Measurements from ENCODE around the gene SPACA4. TPM values are rescaled to one million over a fixed set of nuclear protein-coding genes. Genes with fewer than 3 reads are reported as not detected.
A peak's percentile ranks its signal among the peaks of the same experiment; 100 is the strongest.

Gene SPACA4
- total and polyA plus RNA-seq, 9 of the 15 experiments (the other 6 are each of a cell fraction or from before 2014, with no cell fraction given), result not detected

DNA sequence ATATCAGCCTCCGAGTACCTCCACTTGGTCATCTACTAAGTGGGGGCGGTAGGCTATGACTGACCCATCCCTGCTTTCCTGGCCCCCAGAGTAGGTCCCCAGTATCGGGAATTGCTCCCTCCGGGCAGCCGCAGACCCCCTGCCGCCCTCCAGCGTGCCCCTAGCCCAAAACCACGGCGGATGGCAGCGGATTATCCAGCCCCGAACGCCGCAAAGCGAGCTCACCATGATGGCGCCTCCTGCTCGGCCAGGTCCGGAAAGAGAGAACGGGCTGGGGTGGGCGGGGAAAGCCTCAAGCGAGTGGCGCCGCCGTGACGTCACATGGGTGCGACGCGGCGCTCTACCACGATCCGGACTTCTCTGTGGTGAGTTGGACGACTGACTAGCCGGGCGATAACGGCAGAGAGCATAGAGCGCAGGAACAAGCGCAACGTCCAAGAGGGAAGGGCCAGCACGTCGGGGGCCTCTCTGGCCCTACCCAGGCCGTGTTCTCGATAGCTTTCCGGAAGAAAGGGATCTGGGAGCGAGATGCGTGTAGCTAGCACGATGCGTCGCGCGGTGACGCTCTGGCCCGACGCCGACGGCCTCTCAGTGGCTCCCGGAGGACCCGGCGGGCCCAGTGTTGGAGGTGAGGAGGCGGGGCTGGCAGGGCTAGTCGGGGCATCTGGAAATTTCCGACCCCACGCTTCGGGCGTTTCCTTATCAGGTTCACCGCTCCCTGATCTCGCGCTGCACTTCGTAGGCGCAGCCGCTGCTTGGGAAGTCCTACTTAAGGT is 12.6 kb downstream of the SPACA4 start, which contains the start of the genes RPL18 and SPHK2 (continued):
- TF ChIP-seq, protein P1, sequence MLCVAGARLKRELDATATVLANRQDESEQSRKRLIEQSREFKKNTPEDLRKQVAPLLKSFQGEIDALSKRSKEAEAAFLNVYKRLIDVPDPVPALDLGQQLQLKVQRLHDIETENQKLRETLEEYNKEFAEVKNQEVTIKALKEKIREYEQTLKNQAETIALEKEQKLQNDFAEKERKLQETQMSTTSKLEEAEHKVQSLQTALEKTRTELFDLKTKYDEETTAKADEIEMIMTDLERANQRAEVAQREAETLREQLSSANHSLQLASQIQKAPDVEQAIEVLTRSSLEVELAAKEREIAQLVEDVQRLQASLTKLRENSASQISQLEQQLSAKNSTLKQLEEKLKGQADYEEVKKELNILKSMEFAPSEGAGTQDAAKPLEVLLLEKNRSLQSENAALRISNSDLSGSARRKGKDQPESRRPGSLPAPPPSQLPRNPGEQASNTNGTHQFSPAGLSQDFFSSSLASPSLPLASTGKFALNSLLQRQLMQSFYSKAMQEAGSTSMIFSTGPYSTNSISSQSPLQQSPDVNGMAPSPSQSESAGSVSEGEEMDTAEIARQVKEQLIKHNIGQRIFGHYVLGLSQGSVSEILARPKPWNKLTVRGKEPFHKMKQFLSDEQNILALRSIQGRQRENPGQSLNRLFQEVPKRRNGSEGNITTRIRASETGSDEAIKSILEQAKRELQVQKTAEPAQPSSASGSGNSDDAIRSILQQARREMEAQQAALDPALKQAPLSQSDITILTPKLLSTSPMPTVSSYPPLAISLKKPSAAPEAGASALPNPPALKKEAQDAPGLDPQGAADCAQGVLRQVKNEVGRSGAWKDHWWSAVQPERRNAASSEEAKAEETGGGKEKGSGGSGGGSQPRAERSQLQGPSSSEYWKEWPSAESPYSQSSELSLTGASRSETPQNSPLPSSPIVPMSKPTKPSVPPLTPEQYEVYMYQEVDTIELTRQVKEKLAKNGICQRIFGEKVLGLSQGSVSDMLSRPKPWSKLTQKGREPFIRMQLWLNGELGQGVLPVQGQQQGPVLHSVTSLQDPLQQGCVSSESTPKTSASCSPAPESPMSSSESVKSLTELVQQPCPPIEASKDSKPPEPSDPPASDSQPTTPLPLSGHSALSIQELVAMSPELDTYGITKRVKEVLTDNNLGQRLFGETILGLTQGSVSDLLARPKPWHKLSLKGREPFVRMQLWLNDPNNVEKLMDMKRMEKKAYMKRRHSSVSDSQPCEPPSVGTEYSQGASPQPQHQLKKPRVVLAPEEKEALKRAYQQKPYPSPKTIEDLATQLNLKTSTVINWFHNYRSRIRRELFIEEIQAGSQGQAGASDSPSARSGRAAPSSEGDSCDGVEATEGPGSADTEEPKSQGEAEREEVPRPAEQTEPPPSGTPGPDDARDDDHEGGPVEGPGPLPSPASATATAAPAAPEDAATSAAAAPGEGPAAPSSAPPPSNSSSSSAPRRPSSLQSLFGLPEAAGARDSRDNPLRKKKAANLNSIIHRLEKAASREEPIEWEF (CRISPR knock-in tag; IDR thresholded peaks at IDR 0.05), result no peak
- TF ChIP-seq GMEB1 (CRISPR knock-in tag; IDR thresholded peaks at IDR 0.05) (peak; percentile 100), MAFG (tag; conservative IDR thresholded peaks at IDR 0.05) (no peak), RAD21 (CRISPR knock-in tag; conservative IDR thresholded peaks at IDR 0.05 in 1 of 2, IDR thresholded peaks at IDR 0.05 in 1 of 2) (no peak; a peak in 1 of 4 replicates), TAL1 (IDR thresholded peaks at IDR 0.05) (no peak; the same call in 1 of the 2 replicates), LCOR (CRISPR knock-in tag; IDR thresholded peaks at IDR 0.05) (no peak; the same call in 1 of the 2 replicates), TAF15 (IDR thresholded peaks at IDR 0.05; ENCODE audit: low read depth, low read length) (no peak), MXD1 (CRISPR knock-in tag; IDR thresholded peaks at IDR 0.05; ENCODE audit: borderline replicate concordance, poor library complexity, severe bottlenecking) (no peak), ZNF146 (CRISPR knock-in tag; IDR thresholded peaks at IDR 0.05; ENCODE audit: unreplicated experiment) (no peak), ZBTB11 (CRISPR knock-in tag; IDR thresholded peaks at IDR 0.05) (peak in 1 of 3 experiments; percentile 71; a peak in 2 of 6 replicates), SP2 (IDR thresholded peaks at IDR 0.05; ENCODE audit: extremely low read depth, low read depth, low read length, poor library complexity, severe bottlenecking) (peak; percentile 99)
- TF ChIP-seq, protein P2, sequence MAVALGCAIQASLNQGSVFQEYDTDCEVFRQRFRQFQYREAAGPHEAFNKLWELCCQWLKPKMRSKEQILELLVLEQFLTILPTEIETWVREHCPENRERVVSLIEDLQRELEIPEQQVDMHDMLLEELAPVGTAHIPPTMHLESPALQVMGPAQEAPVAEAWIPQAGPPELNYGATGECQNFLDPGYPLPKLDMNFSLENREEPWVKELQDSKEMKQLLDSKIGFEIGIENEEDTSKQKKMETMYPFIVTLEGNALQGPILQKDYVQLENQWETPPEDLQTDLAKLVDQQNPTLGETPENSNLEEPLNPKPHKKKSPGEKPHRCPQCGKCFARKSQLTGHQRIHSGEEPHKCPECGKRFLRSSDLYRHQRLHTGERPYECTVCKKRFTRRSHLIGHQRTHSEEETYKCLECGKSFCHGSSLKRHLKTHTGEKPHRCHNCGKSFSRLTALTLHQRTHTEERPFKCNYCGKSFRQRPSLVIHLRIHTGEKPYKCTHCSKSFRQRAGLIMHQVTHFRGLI (CRISPR knock-in tag; IDR thresholded peaks at IDR 0.05), result no peak
